C4-2B (cell line): ENCODE results near the gene METTL26.

ENCODE experiments used
- ZFX ChIP-seq: fragments of 450-650 bp; IDR thresholded peaks from 2 replicates; pipeline ENCODE4 v1.6.1; 2017
- TF ChIP-seq, protein P1 (sequence below): fragments of 450-650 bp; conservative IDR thresholded peaks from 2 replicates; pipeline ENCODE4 v1.5.1; 2017; ENCODE audit warnings: mild to moderate bottlenecking

DNA sequence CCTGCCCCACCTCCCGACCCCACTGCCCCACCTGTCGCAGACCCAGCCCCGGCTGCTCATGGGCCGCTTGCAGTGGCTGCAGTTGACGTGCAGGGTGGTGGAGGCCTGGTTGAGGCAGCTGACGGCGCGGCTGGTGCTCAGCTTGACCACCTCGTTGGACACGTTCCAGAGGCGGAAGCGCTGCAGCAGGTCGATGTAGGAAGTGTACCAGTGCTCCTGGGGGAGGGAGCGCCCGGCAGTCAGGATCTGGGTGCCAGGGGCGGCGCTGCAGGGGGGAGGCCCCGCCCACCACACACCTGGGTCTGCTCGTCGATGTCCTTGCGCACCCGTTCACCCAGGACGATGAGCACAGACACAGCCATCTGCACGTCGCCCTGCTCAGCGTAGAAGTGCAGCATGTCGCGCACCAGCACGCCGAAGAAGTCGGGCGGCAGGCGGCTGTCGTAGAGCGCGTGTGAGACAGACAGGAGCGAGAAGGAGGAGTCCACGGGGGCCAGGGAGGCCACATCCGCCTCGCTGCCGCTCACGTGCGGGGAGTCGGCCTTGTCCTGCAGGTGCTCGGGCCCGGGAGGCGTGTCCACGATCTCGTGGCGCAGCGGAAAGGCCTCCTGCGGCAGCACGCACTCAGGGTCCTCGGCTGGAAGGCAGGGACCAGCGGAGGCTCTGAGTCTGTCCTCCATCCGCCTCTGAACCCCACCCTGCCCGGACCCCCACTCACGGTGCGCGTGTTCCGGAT is 49.0 kb upstream of the METTL26 start:
- TF ChIP-seq, protein P1, sequence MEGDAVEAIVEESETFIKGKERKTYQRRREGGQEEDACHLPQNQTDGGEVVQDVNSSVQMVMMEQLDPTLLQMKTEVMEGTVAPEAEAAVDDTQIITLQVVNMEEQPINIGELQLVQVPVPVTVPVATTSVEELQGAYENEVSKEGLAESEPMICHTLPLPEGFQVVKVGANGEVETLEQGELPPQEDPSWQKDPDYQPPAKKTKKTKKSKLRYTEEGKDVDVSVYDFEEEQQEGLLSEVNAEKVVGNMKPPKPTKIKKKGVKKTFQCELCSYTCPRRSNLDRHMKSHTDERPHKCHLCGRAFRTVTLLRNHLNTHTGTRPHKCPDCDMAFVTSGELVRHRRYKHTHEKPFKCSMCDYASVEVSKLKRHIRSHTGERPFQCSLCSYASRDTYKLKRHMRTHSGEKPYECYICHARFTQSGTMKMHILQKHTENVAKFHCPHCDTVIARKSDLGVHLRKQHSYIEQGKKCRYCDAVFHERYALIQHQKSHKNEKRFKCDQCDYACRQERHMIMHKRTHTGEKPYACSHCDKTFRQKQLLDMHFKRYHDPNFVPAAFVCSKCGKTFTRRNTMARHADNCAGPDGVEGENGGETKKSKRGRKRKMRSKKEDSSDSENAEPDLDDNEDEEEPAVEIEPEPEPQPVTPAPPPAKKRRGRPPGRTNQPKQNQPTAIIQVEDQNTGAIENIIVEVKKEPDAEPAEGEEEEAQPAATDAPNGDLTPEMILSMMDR = no peak
- TF ChIP-seq ZFX = no peak
